PC-9 (cell line): ENCODE results near the gene ENPP6.

Source experiments
- CTCF ChIP-seq: fragments of 200-600 bp; sonication (generic); conservative IDR thresholded peaks from 2 replicates; pipeline ENCODE4 v1.6.1; 2017; ENCODE audit warnings: mixed run types, antibody characterized with exemption, mild to moderate bottlenecking, moderate library complexity
- EZH2 ChIP-seq: fragments of 200-600 bp; sonication (generic); IDR thresholded peaks from 2 replicates; pipeline ENCODE4 v1.8.0; 2017; ENCODE audit warnings: antibody characterized with exemption, low read depth

- TF ChIP-seq CTCF (no peak), EZH2 (no peak)
Measured at GRCh38 chr4:184039963-184040383, 177.7 kb downstream of the ENPP6 start.
